ENCODE results near the gene EXD3. TPM values are rescaled to one million over a fixed set of nuclear protein-coding genes. Genes with fewer than 3 reads are reported as not detected.

Gene EXD3
- total RNA-seq, 1 donor from 2014 or later: 19.5 TPM

DNA sequence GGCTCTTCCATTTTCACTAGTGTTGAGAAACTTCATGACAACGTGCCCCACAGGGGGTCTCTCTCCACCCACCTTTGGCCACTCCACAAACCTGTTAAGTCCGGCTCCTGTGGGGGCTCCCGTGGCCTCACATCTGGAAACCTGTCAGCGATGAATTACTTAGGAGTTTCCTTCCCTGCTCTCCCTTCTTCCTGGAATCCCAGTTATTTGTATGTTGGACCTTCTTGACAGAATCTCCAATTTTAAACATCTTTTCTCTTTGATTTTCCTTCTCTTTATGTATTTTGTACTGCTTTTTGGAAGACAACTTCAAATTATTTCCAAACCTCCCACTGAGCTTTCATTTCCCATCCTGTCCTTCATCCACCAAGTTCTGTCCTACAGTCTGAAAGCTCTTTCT is 65.8 kb downstream of the EXD3 start:
- DNase-seq (ENCODE audit: extremely low spot score, unreplicated experiment): no peak
- Mint-ChIP-seq H3K36me3 (peaks cover 3% of the 10 kb centered on the region), H3K27ac (no peak overlapping the region), H3K4me3 (no peak overlapping the region), H3K9me3 (peaks cover 11% of the 10 kb centered on the region), H3K27me3 (no peaks in the 10 kb centered on the region), H3K4me1 (ENCODE audit: unreplicated experiment) (no peaks in the 10 kb centered on the region)
- TF ChIP-seq, protein P1, sequence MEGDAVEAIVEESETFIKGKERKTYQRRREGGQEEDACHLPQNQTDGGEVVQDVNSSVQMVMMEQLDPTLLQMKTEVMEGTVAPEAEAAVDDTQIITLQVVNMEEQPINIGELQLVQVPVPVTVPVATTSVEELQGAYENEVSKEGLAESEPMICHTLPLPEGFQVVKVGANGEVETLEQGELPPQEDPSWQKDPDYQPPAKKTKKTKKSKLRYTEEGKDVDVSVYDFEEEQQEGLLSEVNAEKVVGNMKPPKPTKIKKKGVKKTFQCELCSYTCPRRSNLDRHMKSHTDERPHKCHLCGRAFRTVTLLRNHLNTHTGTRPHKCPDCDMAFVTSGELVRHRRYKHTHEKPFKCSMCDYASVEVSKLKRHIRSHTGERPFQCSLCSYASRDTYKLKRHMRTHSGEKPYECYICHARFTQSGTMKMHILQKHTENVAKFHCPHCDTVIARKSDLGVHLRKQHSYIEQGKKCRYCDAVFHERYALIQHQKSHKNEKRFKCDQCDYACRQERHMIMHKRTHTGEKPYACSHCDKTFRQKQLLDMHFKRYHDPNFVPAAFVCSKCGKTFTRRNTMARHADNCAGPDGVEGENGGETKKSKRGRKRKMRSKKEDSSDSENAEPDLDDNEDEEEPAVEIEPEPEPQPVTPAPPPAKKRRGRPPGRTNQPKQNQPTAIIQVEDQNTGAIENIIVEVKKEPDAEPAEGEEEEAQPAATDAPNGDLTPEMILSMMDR (conservative IDR thresholded peaks at IDR 0.05): no peak

DNA sequence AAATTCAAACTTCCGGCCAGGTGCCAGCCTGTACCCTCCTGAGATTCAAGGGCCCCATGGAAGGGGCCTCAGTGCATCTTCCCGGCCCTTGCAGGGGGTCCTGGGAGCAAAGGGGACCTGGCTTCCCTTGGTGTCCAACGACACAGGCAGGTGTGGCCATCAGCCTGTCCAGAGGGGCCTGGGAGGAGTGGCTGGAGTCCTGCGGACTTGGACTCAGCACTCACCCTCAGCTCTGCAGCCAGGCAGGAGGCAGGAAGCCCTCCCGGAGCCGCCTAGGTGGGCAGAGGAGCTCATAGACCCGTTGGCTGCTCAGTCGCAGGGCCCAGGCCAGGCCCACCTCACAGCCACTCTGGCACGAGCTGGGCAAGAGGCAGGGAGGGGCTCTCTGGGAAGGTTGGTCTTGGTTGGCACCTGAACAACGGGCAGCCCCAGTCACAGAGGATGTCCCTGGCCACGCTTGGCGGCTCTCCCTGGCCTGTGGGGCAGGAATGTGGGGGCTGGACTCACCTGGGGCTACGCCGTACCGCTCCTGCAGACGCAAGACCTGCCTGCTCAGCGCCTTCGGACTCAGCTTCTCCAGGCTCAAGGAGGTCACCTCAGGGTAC is 67.1 kb downstream of the EXD3 start:
- no peaks in the 10 kb centered on the region for H3K27me3 Mint-ChIP-seq
- DNase-seq (ENCODE audit: extremely low spot score, unreplicated experiment): no peak
- H3K4me1 Mint-ChIP-seq (ENCODE audit: unreplicated experiment): no peaks in the 10 kb centered on the region
- H3K9me3 Mint-ChIP-seq: peaks cover 11% of the 10 kb centered on the region
- H3K4me3 Mint-ChIP-seq: no peak overlapping the region
- TF ChIP-seq, protein P1 (conservative IDR thresholded peaks at IDR 0.05): no peak
- peaks cover 3% of the 10 kb centered on the region for H3K36me3 Mint-ChIP-seq
- no peak overlapping the region for H3K27ac Mint-ChIP-seq

DNA sequence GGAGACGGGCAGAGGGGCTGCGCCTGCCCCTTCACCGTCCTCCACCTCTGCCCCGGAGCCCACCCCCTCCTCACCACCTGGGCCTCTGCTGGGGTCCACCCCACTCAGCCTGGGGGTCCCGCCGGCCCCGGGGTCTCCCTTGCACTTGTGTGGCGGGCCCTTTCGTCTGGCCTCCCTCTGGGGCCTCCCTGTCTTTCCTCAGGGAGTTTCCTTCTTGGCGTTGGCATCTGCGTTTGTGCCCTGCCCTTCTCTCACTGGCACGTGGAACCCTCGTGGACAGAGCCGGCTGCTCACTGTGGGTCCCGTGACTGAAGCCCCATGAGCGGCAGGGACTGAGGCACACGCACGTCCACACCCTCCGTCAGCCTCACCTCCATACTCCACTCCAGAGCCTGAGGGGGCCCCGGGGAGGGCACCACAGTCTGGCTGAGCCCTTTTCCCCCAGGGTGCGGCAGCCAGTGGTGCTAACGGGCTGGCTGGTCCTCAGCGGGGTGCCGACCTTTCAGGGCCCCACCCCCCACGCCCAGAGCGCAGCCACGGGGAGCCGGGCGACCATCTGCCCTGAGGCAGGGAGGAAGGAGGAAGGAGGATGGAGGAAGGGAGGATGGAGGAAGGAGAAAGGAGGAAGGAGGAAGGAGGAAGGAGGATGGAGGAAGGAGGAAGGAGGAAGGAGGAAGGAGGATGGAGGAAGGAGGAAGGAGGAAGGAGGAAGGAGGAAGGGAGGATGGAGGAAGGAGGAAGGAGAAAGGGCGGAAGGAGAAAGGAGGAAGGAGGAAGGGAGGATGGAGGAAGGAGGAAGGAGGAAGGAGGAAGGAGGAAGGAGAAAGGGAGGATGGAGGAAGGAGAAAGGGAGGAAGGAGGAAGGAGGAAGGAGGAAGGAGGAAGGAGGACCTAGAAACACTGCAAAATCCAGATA is 67.9 kb downstream of the EXD3 start:
- H3K27ac Mint-ChIP-seq: no peak overlapping the region
- H3K36me3 Mint-ChIP-seq: peaks cover 3% of the 10 kb centered on the region
- DNase-seq (ENCODE audit: extremely low spot score, unreplicated experiment): no peak

DNA sequence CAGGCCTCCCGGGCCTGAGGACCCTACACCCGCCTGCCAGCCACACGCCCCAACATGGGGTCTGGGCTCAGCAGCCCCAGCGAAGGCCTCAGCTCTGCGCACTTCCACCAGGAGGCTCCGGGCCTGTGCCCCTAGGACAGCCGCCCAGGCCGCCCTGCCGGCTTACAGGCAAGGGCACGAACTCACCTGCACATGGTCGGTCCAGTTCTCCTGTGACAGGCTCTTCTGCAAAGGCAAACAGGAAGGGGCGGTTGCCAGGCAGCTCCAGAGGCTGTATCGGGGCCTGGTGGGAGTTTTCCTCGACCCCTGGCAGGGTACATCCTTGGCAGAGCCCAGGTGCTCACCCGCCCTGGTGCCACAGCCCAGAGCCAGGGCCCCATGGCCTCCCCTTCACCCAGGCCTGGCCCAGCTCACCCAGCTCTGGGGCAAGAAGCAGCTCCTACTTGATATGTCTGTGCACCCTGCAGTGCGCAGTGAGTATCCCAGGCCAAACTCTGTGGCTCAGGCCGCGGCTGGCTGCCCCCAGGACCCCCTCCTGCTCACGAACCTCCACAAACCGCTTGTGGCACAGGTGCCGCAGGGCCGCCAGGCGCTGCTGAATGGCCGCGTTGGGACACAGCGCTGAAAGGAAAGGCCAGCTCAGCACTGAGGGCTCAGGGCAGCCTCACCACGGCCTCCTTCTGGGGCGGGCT is 68.7 kb downstream of the EXD3 start:
- Mint-ChIP-seq H3K9me3 (peaks cover 11% of the 10 kb centered on the region), H3K27me3 (no peaks in the 10 kb centered on the region), H3K4me1 (ENCODE audit: unreplicated experiment) (no peaks in the 10 kb centered on the region), H3K36me3 (peaks cover 3% of the 10 kb centered on the region), H3K27ac (no peak overlapping the region), H3K4me3 (no peak overlapping the region)
- no peak for DNase-seq (ENCODE audit: extremely low spot score, unreplicated experiment)
- TF ChIP-seq, protein P1 (conservative IDR thresholded peaks at IDR 0.05): no peak

More for the DNA sequence above, 67.9 kb downstream of the EXD3 start:
- Mint-ChIP-seq H3K4me1 (ENCODE audit: unreplicated experiment) (no peaks in the 10 kb centered on the region), H3K9me3 (peaks cover 11% of the 10 kb centered on the region), H3K27me3 (no peaks in the 10 kb centered on the region), H3K4me3 (no peak overlapping the region)
- TF ChIP-seq, protein P1 (conservative IDR thresholded peaks at IDR 0.05): no peak

DNA sequence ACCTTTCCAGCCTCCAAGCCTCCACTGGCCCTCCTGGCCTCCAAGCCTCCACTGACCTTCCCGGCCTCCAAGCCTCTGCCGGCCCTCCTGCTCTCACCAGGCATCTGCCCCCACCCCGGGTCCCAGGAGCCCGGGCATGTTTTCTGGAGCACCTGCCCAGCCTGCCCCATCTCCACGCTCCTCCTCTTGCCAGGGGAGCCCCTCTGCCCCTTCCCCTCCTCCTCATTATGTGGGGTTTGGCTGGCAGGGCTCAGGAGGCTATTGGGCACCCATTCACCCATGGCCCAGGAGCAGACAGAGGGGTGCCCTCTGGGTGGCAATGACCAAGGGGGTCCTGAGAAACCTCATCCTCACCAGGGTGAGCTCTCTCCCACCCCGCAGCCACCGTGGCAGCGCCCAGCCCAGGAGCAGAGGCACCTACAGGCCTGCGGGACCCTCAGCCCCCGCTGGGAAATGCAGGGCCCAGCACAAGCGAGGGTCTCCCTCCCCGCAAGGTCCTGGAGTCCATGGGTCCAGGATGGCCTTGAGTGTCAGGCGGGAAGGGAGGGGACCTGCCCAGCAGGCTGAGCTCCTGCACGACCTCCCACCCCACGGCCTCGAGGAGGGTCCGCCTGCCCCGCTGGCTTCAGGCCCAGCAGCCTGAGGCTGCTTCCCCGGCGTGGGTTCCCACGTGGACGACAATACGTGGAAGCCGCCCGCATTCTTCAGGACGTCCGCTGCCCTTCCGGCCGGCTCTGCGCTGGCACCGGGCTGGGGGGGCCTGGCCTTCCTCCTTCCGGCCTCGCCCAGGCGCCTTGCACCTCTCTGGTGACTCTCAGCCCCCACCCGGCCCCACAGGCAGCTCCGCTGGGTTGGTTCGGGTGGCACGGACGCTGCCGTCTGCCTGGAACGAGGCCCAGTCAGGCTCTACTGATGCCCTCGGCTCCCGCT is 69.5 kb downstream of the EXD3 start:
- Mint-ChIP-seq H3K36me3 (peaks cover 3% of the 10 kb centered on the region), H3K4me3 (no peak overlapping the region), H3K4me1 (ENCODE audit: unreplicated experiment) (no peaks in the 10 kb centered on the region), H3K27ac (no peak overlapping the region), H3K9me3 (peaks cover 11% of the 10 kb centered on the region), H3K27me3 (no peaks in the 10 kb centered on the region)
- no peak for DNase-seq (ENCODE audit: extremely low spot score, unreplicated experiment)
- TF ChIP-seq, protein P1 (conservative IDR thresholded peaks at IDR 0.05): no peak
